ENCODE measurements around the gene LRRC32. TPM values are rescaled to one million over a fixed set of nuclear protein-coding genes. Genes with fewer than 3 reads are reported as not detected.

LRRC32 gene
- total and polyA plus RNA-seq, 2 experiments from 2014 or later, result 0.42 to 0.58 TPM

- H3K4me1 ChIP-seq (ENCODE audit: insufficient read depth), result no peaks in the 10 kb centered on the region
- Mint-ChIP-seq H3K27ac (no peak overlapping the region), H3K27me3 (ENCODE audit: insufficient read depth, low read depth, poor library complexity) (peaks cover 6% of the 10 kb centered on the region), H3K4me3 (no peak overlapping the region), H3K9me3 (peaks cover 5% of the 10 kb centered on the region; the same call in 2 of the 3 replicates), H3K4me1 (peaks cover 3% of the 10 kb centered on the region; the same call in 1 of the 3 replicates), H3K36me3 (ENCODE audit: low read depth) (no peaks in the 10 kb centered on the region; the same call in 2 of the 3 replicates)
- H3K4me2 ChIP-seq, result no peak overlapping the region
- DNase-seq (ENCODE audit: low spot score), result no peak
- H3K36me3 ChIP-seq (ENCODE audit: insufficient read depth), result no peaks in the 10 kb centered on the region
- H2AFZ ChIP-seq, result no peak overlapping the region
- H3K27ac ChIP-seq (ENCODE audit: low read depth), result no peak overlapping the region
- no peak for ATAC-seq
- no peak overlapping the region for H3K4me3 ChIP-seq
- no peak for TF ChIP-seq ZNF114 (CRISPR knock-in tag; IDR thresholded peaks at IDR 0.05)
- TF ChIP-seq EZH2 (IDR thresholded peaks at IDR 0.05; ENCODE audit: low read depth, unreplicated experiment), result no peak
- TF ChIP-seq NANOG (IDR thresholded peaks at IDR 0.05; ENCODE audit: borderline replicate concordance), result no peak
- TF ChIP-seq REST (IDR thresholded peaks at IDR 0.05; ENCODE audit: unreplicated experiment), result no peak
- TF ChIP-seq JUNB (IDR thresholded peaks at IDR 0.05; ENCODE audit: unreplicated experiment), result no peak
- no peak for TF ChIP-seq CREB1 (CRISPR knock-in tag; IDR thresholded peaks at IDR 0.05; ENCODE audit: low read depth)
- no peak for TF ChIP-seq POLR2AphosphoS5 (IDR thresholded peaks at IDR 0.05; ENCODE audit: low read depth)
- no peak for TF ChIP-seq CTCF (conservative IDR thresholded peaks at IDR 0.05; ENCODE audit: low read depth in 2 of 2)
- no peak for TF ChIP-seq ZNF462 (CRISPR knock-in tag; IDR thresholded peaks at IDR 0.05)
- TF ChIP-seq STAT1 (IDR thresholded peaks at IDR 0.05; ENCODE audit: unreplicated experiment), result no peak
- no peak for TF ChIP-seq ZNF331 (CRISPR knock-in tag; IDR thresholded peaks at IDR 0.05; ENCODE audit: low read depth)
- TF ChIP-seq EZH2phosphoT487 (IDR thresholded peaks at IDR 0.05; ENCODE audit: unreplicated experiment), result no peak
- TF ChIP-seq ETS1 (IDR thresholded peaks at IDR 0.05), result no peak
- H3F3A ChIP-seq (replicated peaks; ENCODE audit: low read depth), result no peaks in the 10 kb centered on the region
- no peaks in the 10 kb centered on the region for H3K9me2 ChIP-seq (ENCODE audit: insufficient read depth)
- H3K79me2 ChIP-seq (replicated peaks; ENCODE audit: insufficient read depth), result no peaks in the 10 kb centered on the region
- H4K20me1 ChIP-seq (replicated peaks; ENCODE audit: insufficient read depth), result no peaks in the 10 kb centered on the region
- H3K27me3 ChIP-seq (ENCODE audit: insufficient read depth), result no peaks in the 10 kb centered on the region
Measured at GRCh38 chr11:76632492-76632891, 38.1 kb downstream of the LRRC32 start.
